Activated naive CD4-positive, alpha-beta T cell treated with anti-CD3 and anti-CD28 coated beads for 36 hours (primary cell): ENCODE measurements around the gene MKRN2OS. TPM values are rescaled to one million over a fixed set of nuclear protein-coding genes. Genes with fewer than 3 reads are reported as not detected.
"Not testable (repeated sequence)": the region's sequence is repeated elsewhere in the genome, so short reads cannot be mapped to it uniquely, and the experiment has no call there.

ENCODE experiments used
- CTCF ChIA-PET: fragments of 350-600 bp; sonication (Branson Sonifier 250); formaldehyde crosslinking; loops from one replicate; lab custom pipeline; 2021; ENCODE audit warnings: antibody characterized with exemption; lab: Charles Lee
- DNase-seq: peaks from one replicate; pipeline ENCODE4 v3.0.0-alpha.2; 2020
- H3K27ac Mint-ChIP-seq: one replicate; pipeline ENCODE4 v1.8.0; 2021; ENCODE audit warnings: mild to moderate bottlenecking, mixed read lengths
- H3K27me3 Mint-ChIP-seq: one replicate; pipeline ENCODE4 v1.8.0; 2021; ENCODE audit warnings: low read depth, mixed read lengths
- H3K36me3 Mint-ChIP-seq: one replicate; pipeline ENCODE4 v1.8.0; 2021; ENCODE audit warnings: low read depth, mixed read lengths
- H3K4me1 Mint-ChIP-seq: one replicate; pipeline ENCODE4 v1.8.0; 2021; ENCODE audit warnings: low read depth, mixed read lengths
- H3K4me3 Mint-ChIP-seq: one replicate; pipeline ENCODE4 v1.8.0; 2021; ENCODE audit warnings: mild to moderate bottlenecking, moderate library complexity, mixed read lengths
- H3K9me3 Mint-ChIP-seq: one replicate; pipeline ENCODE4 v1.8.0; 2021; ENCODE audit warnings: mixed read lengths
- intact Hi-C: fragments of 100-400 bp; cut with micrococcal nuclease; formaldehyde crosslinking; loops from one replicate; pipeline ENCODE4 v1.15.1; 2023
- total RNA-seq, 2 experiments: library from RNA; stranded (reverse); gene quantifications; one replicate each; pipeline ENCODE4 v1.2.3, GENCODE V29; 2021

The MKRN2OS gene
- total RNA-seq, 2 experiments from 2014 or later = not detected

- Mint-ChIP-seq H3K9me3 (no peaks in the 10 kb centered on the region), H3K27ac (no peak overlapping the region), H3K4me3 (peak overlapping the region; percentile 7), H3K4me1 (peaks cover 58% of the 10 kb centered on the region), H3K27me3 (peaks cover 11% of the 10 kb centered on the region), H3K36me3 (peaks cover 3% of the 10 kb centered on the region)
- DNase-seq = no peak
- CTCF ChIA-PET = interaction anchor here (0.6 to 1.2 kb wide), 2 partner anchors 46 to 78 kb away, joined by 3 read pairs; no protein-coding TSS in a partner anchor
- intact Hi-C loops = loop anchor here (10.0 kb wide), 1 partner anchor 715 kb away; the partner anchor contains the start of gene TAMM41
Measured at GRCh38 chr3:12559520-12559919, 14.2 kb upstream of the MKRN2OS start.

DNA sequence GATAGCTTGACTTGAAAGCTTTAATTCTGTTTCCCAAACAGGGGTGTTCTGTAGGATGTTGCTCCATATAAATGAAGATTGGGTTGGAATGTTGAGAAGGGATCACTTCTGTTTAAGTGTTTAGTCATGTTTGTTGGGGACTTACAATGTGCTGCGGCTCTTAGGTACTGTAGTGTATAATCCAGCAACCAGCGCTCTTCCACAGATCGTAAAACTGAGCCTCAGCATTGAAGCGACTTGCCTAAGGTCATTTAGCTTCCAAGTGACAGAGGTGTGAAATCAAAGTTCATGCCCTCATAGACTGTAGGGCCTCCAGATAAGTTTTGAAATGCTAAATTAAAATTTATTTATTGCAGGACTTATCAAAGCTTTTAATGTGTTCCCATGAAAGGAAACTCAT, 13.4 kb upstream of the MKRN2OS start:
- H3K9me3 Mint-ChIP-seq = no peaks in the 10 kb centered on the region
- peaks cover 15% of the 10 kb centered on the region for H3K27me3 Mint-ChIP-seq
- H3K27ac Mint-ChIP-seq = no peak overlapping the region
- DNase-seq = no peak
- H3K4me1 Mint-ChIP-seq = peaks cover 60% of the 10 kb centered on the region
- H3K36me3 Mint-ChIP-seq = peaks cover under 1% of the 10 kb centered on the region
- intact Hi-C loops = loop anchor here (10.0 kb wide), 1 partner anchor 714 kb away; the partner anchor contains the start of gene TAMM41
- CTCF ChIA-PET = interaction anchor here (1.2 kb wide), 2 partner anchors 47 to 162 kb away, joined by 3 to 4 read pairs; no protein-coding TSS in a partner anchor
- peak overlapping the region; percentile 78 for H3K4me3 Mint-ChIP-seq

DNA sequence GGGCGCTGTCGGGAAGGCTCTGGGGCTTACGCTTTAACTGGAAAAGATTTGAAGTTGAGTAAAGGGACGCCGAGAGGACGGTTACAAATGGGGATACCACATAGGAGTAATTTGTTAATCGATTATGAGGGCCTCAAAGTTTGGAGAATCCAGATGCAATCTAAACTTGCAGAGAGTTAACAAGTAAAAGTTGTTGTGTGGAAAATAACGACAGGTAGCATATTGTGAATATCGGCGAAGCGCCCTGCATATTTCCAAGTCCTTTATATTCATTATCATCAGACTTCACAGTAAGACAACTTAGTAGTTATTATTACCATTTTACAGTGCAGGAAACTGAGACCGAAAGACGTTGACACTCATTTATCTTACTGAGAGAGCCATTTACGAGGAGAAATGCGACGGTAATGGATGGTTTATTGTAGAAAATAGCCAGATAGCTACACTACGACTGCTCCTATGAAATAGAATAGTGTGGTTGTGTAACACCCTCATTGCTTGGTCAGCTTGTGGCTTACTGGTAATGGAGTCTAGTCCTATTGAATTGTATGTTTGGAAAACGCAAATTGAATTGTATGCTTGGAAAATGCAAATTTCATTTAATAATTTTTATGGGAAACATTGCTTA, 12.3 kb upstream of the MKRN2OS start:
- Mint-ChIP-seq H3K4me3 (peak overlapping the region; percentile 78), H3K36me3 (no peaks in the 10 kb centered on the region), H3K9me3 (no peaks in the 10 kb centered on the region), H3K27ac (peak overlapping the region; percentile 88), H3K4me1 (peaks cover 55% of the 10 kb centered on the region), H3K27me3 (peaks cover 24% of the 10 kb centered on the region)
- intact Hi-C loops = loop anchor here (1.0 to 10.0 kb wide), 4 partner anchors 73 to 713 kb away; partner anchors contain the start of genes RAF1, RPL32, TAMM41 and TSEN2
- CTCF ChIA-PET = interaction anchor here (1.2 kb wide), 1 partner anchor 163 kb away, joined by 4 read pairs; no protein-coding TSS in a partner anchor
- no peak for DNase-seq

GRCh38 chr3:12556690-12557472, 11.6 kb upstream of the MKRN2OS start, which contains the start of gene MKRN2:
Gene MKRN2 (plus strand): TSS chr3:12557087. CDS start chr3:12557151, 64 bp downstream.
- peak; percentile 83 for DNase-seq
- intact Hi-C loops = loop anchor here (1.0 to 10.0 kb wide), 4 partner anchors 73 to 712 kb away; partner anchors contain the start of genes RAF1, RPL32, TAMM41 and TSEN2
- CTCF ChIA-PET = interaction anchor here (1.0 kb wide), 1 partner anchor 164 kb away, joined by 3 read pairs; no protein-coding TSS in a partner anchor
- H3K27me3 Mint-ChIP-seq = peaks cover 24% of the 10 kb centered on the region
- peaks cover 48% of the 10 kb centered on the region for H3K4me1 Mint-ChIP-seq
- H3K4me3 Mint-ChIP-seq = peak within 1 kb of the TSS; percentile 78
- no peaks in the 10 kb centered on the region for H3K36me3 Mint-ChIP-seq
- H3K9me3 Mint-ChIP-seq = no peaks in the 10 kb centered on the region
- H3K27ac Mint-ChIP-seq = peak within 1 kb of the TSS; percentile 88

DNA sequence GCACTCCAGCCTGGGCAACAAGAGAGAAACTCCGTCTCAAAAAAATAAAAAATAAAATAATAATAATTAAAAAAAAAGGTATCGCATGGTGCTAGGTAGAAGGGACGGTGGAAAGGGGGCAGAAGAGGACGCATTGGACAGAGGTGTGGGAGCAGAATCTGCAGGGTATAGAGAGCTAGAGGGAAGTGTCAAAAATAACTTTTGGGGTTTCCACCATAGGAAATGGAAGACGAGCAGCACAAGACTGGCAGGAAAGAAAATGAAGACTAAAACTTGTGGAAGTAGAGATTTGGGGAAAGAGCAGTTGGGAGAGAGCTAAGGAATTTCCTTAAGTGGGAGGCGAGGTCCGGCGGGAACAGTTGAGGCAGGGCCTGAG, 11.0 kb upstream of the MKRN2OS start:
- no peaks in the 10 kb centered on the region for H3K9me3 Mint-ChIP-seq
- H3K4me1 Mint-ChIP-seq = peaks cover 42% of the 10 kb centered on the region
- H3K27ac Mint-ChIP-seq = peak overlapping the region; percentile 74
- CTCF ChIA-PET = interaction anchor here (1.0 kb wide), 1 partner anchor 164 kb away, joined by 3 read pairs; no protein-coding TSS in a partner anchor
- DNase-seq = no peak
- peaks cover 24% of the 10 kb centered on the region for H3K27me3 Mint-ChIP-seq
- no peaks in the 10 kb centered on the region for H3K36me3 Mint-ChIP-seq
- peak overlapping the region; percentile 78 for H3K4me3 Mint-ChIP-seq
- intact Hi-C loops = loop anchor here (10.0 kb wide), 1 partner anchor 712 kb away; the partner anchor contains the start of gene TAMM41

GRCh38 chr3:12553921-12554391, 8.7 kb upstream of the MKRN2OS start:
- Mint-ChIP-seq H3K4me3 (peak overlapping the region; percentile 79), H3K9me3 (no peaks in the 10 kb centered on the region), H3K27me3 (peaks cover 24% of the 10 kb centered on the region), H3K36me3 (no peaks in the 10 kb centered on the region), H3K4me1 (peaks cover 19% of the 10 kb centered on the region), H3K27ac (no peak overlapping the region)
- CTCF ChIA-PET = interaction anchor here (0.8 kb wide), 1 partner anchor 98 kb away, joined by 3 read pairs; no protein-coding TSS in a partner anchor
- DNase-seq = no peak
- intact Hi-C loops = loop anchor here (10.0 kb wide), 1 partner anchor 709 kb away; the partner anchor contains the start of gene TAMM41

- CTCF ChIA-PET = no interaction called here
- H3K27ac Mint-ChIP-seq = no peak overlapping the region
- intact Hi-C loops = loop anchor here (10.0 kb wide), 1 partner anchor 705 kb away; the partner anchor contains the start of gene TAMM41
Measured at GRCh38 chr3:12549971-12550760, 4.9 kb upstream of the MKRN2OS start.

GRCh38 chr3:12544652-12545472, 437 bp downstream of the MKRN2OS start:
- Mint-ChIP-seq H3K27me3 (no peaks in the 10 kb centered on the region), H3K9me3 (no peaks in the 10 kb centered on the region), H3K36me3 (peaks cover 4% of the 10 kb centered on the region), H3K27ac (no peak overlapping the region), H3K4me3 (no peak overlapping the region), H3K4me1 (peaks cover 2% of the 10 kb centered on the region)
- CTCF ChIA-PET = interaction anchor here (0.5 kb wide), 1 partner anchor 60 kb away, joined by 6 read pairs; no protein-coding TSS in a partner anchor
- no peak for DNase-seq
- intact Hi-C loops = no loop called here

More at GRCh38 chr3:12549971-12550760, 4.9 kb upstream of the MKRN2OS start:
- Mint-ChIP-seq H3K9me3 (no peaks in the 10 kb centered on the region), H3K4me1 (peaks cover 3% of the 10 kb centered on the region), H3K4me3 (no peak overlapping the region), H3K27me3 (peaks cover 18% of the 10 kb centered on the region), H3K36me3 (no peaks in the 10 kb centered on the region)
- no peak for DNase-seq

GRCh38 chr3:12543497-12543896, 1.8 kb downstream of the MKRN2OS start:
- DNase-seq, H3K27ac Mint-ChIP-seq, H3K27me3 Mint-ChIP-seq, H3K36me3 Mint-ChIP-seq, H3K9me3 Mint-ChIP-seq, H3K4me1 Mint-ChIP-seq, H3K4me3 Mint-ChIP-seq, intact Hi-C loops: not testable (repeated sequence)
- CTCF ChIA-PET = interaction anchor here (0.6 to 1.3 kb wide), 3 partner anchors 11 to 121 kb away, joined by 3 to 4 read pairs (median 3); no protein-coding TSS in a partner anchor

DNA sequence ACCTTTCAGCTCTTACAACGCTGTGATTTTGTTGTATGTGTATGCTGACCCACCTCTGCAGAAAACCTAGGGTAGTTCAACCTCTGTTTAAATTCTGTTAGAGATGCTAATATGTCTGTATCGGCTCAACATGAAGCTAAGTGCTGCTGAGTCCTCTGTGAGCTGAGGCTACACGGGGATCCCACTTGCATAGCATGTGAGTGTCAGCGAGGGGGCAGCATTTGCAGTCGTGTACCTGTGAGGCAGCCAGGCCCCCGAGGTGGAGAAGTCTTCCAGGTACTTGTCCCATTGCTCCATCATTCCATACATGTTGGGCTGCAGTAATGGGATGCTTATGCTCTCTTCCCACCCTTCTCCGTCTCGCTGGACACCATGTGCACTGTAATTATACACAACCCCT, 3.7 kb downstream of the MKRN2OS start:
- Mint-ChIP-seq H3K36me3 (peaks cover 4% of the 10 kb centered on the region), H3K27ac (no peak overlapping the region), H3K27me3 (no peaks in the 10 kb centered on the region), H3K9me3 (no peaks in the 10 kb centered on the region), H3K4me3 (no peak overlapping the region), H3K4me1 (peaks cover 2% of the 10 kb centered on the region)
- CTCF ChIA-PET = no interaction called here
- no peak for DNase-seq
- intact Hi-C loops = loop anchor here (1.0 kb wide), 1 partner anchor 406 kb away; no protein-coding TSS in a partner anchor
